NCI-H226 (cell line): ENCODE data around the gene FBLN7.
"Not testable (repeated sequence)": the region's sequence is repeated elsewhere in the genome, so short reads cannot be mapped to it uniquely, and the experiment has no call there.

ENCODE experiments used
- DNase-seq: peaks from one replicate; pipeline ENCODE4 v3.0.0-alpha.2; 2015

Gene FBLN7

DNA sequence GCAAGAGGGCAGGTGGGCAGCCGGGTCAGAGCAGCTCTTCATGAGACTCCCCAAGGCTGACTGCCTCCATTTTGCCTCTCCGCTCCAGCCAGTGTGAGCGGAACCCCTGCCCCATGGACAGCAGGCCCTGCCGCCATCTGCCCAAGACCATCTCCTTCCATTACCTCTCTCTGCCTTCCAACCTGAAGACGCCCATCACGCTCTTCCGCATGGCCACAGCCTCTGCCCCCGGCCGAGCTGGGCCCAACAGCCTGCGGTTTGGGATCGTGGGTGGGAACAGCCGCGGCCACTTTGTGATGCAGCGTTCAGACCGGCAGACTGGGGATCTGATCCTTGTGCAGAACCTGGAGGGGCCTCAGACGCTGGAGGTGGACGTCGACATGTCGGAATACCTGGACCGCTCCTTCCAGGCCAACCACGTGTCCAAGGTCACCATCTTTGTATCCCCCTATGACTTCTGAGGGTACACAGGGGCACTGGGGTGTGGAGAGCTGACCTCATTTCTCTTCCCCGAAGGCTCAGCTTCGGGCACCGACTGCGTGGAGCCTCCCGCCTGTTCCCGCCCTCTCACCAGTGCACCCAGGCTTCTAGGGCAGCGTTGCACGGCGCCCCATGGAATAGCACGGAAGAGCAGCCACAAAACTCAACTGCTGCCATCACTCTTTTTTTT is 49.0 kb downstream of the FBLN7 start:
- no peak for DNase-seq

GRCh38 chr2:112187805-112188596 is 49.8 kb downstream of the FBLN7 start:
- no peak for DNase-seq

GRCh38 chr2:112189001-112189556 is 50.9 kb downstream of the FBLN7 start:
- DNase-seq = no peak

GRCh38 chr2:112194028-112194427 is 55.8 kb downstream of the FBLN7 start:
- DNase-seq = no peak

DNA sequence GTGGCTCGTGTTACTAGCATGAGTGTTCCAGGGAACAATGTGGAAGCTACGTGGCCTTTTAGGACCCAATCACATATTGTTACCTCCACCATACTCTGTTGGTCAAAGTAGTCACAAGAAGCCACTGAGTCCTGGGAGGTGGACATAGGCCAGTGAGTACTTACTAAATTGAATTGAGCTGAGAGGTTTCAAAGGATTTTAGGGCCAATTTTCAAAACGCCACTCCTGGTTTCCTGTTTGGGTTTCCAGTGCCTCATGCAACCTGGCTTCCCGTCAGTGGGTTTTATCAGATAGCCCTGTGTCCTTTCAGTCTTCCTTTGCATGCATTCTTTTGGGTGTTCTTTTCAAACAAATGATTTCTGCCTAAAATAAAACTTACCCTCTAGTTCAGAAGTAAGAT is 56.3 kb downstream of the FBLN7 start:
- no peak for DNase-seq

DNA sequence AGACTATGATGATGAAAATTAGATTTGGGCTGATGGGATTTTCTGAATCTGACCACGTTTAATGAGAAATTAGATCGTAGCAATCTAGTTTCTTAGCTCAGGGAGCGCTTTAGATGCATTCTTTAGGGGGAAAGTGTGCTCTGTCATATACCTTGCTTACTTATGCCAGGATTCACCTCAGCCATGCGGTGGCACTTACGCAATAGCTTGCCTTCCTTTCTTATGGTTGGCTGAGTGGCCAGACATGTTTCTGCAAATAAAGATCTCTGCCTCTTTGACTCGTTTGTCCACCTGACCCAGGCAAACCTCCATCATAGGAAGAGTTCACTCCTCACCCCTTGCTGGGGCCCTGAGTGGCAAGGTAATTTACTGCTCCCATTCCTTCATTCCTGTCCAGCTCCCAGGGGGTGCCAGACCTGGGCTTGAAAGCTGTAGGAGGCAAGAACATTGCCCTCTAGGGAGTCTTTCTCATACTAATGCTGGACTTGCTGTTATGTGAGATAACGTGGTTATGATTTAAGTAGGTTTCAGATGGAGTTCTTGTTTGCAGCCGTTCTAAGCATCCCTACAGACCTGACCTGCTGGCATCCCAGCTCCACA is 57.1 kb downstream of the FBLN7 start:
- no peak for DNase-seq

DNA sequence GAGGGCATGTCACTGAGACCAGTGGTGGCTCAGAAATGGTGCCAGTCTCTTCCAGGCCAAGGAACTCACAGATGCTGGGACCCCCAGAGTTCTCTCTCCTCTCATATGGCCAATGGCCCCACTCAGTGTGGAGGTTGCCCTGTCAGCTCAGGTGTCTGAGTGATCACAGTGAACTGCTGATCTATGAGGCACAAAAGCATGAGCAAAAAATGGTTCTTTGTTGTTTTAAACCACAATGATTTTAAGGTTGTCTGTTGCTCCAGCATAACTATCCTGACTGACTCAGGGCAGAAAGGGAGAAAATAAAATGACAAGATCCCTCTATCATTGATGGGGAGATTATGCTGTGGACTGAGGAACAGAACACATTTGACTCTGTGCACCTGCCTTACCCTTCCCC is 57.8 kb downstream of the FBLN7 start:
- DNase-seq = no peak

GRCh38 chr2:112197868-112198267 is 59.7 kb downstream of the FBLN7 start:
- no peak for DNase-seq

GRCh38 chr2:112198780-112199179 is 60.6 kb downstream of the FBLN7 start:
- DNase-seq = no peak

DNA sequence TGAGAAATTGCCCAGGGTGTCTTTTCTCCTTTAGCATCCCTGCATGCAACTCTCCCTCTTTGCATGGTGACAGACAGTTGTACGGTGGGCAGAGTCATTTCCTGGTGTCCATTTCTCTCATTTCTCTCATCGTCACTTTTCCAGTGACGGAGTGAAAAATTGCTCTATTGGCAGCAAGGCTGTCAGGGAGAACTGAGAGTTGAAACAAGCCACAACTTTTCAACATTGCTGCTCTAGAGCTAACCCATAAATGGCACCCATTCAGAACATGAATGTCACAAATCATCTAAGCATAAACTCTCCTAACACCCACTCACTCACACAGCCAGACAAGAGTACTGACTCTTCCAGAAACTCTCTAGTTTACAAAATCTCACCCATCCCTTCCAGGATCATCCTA is 61.0 kb downstream of the FBLN7 start:
- DNase-seq = no peak

DNA sequence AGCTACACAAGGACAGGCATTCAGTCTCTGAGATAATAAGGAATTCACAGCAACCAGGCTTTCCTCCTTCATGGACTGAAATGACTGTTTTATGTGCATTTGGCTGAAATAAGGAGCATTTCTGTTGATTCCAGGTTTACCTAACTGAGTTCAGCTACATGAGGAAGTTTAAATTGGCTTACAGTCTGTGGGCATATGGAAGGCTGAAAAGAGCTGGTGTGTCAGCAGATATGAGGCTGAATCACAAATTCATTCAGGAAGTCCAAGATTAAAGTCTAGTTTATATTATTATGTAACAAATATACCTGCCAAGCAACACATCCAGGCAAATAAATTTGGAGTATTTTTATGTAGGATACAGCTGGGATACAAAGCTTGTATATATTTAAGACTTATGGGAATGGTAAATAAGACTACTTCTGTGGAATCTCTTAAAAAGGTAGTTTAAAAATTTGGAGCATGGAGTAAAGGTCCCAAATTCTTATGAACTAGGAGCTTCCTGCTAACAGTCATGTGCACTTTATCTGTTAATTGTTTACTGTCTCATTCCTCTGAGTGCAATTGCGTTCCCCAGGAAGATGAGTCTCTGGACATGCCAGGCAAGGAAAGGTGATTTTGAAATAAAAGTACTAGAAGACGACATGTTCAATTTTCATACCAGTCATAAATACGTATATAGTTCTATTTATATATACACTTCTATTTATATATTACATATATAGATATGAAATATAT is 63.7 kb downstream of the FBLN7 start:
- DNase-seq = peak; percentile 32

DNA sequence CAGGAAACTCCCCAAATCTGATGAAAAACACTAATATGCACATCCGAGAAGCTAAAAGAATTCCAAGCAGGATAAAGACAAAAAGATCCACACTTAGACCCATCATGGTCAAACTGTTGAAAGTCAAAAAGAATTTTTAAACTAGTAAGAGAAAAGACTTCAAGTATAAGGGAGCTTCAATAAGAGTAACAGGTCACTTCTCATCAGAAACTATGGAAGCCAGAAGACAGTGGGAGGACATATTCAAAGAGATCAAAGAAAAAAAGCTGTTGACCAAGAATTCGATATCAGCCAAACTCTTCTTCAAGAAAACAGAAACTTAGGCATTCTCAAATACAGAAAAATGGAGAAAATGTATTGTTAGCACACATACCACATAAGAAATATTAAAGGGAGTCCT is 66.2 kb downstream of the FBLN7 start:
- DNase-seq = peak; percentile 24

GRCh38 chr2:112207905-112208304 is 69.7 kb downstream of the FBLN7 start:
- DNase-seq = not testable (repeated sequence)

- peak; percentile 37 for DNase-seq
These were observed 78.0 kb downstream of the FBLN7 start for GRCh38 chr2:112216167-112216566.

DNA sequence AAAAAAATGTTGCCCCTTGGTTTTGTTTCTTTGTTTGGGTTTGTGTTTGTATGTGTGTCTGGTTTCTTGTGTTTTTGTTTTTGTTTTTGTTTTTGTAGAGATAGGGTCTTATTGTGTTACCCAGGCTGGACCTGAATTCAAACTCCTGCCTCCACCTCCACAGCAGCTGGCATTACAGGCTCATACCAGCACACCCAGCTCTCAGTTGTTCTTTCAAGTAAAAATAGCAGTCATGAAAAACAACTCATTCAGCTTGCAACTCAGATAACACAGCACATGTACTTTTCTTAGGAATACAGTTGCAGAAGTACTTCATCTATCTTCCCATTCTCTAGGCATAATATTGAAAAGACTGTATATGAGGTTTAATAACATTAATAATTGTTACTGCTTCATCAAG is 79.7 kb downstream of the FBLN7 start:
- DNase-seq = no peak

DNA sequence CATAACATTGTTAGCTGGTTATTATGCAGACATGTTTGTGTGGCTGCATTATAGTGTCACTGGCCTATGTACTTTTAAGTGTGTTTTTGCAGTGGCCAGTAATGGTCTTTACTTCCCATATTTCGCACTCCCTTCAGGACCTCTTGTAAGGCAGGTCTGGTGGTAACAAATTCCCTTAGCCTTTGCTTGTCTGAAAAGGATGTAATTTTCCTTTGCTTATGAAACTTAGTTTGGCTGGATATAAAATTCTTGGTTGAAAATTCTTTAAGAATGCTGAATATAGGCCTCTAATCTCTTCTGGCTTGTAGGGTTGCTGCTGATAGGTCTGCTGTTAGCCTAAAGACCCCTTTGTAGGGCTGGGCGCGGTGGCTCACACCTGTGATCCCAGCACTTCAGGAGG is 82.0 kb downstream of the FBLN7 start:
- no peak for DNase-seq

DNA sequence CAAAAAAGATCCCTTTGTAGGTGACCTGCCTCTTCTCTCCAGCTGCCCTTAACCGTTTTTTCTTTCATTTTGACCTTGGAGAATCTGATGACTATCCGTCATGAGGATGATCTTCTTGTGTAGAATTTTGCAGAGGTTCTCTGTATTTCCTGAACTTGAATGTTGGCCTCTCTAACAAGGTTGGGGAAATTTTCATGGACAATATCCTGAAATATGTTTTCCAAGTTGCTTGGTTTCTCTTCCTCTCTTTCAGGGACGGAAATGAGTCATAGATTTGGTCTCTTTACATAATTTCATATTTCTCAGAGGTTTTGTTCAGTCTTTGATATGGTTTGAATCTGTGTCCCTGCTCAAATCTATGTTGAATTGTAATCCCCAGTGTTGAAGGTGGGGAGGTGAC is 82.6 kb downstream of the FBLN7 start:
- DNase-seq = no peak

DNA sequence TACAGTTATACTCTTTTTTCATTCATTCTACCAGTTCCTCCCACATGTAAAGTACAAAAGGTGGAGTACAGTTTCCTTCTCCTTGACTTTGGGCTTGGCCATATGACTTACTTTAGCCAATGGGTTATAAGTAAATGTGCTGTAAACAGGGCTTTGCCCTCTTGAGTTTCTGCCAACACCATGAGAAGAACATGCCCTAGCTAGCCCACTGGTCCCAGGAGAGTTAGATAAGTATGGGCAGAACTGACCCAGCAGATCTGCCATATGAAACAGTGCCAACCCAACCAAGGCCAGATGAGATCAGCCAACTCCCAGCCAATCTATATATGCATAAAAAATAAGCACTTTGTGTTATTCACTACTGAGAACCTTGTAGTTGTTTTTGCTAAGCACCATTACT is 91.2 kb downstream of the FBLN7 start:
- peak; percentile 77 for DNase-seq

DNA sequence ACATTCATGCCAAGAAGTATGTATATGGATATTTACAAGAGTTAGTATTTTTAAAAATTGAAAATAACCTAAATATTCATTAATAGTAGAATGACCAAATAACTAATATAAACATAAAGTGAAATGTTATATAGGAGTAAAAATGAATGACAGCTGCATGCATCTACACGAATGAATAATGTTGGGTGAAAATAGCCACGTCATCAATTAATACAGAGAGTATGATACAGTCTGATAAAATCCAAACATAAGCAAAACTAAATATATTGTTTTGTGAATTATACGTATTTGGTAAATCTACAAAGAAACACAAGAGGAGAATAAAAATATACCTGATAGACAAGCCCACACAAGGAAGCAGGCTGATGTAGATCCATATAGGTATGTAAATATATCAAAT is 92.2 kb downstream of the FBLN7 start:
- DNase-seq = no peak
